GM19463 (cell line): ENCODE results near the gene SORCS2.

Source experiments
- ATAC-seq: cut with Tn5 transposase; IDR thresholded peaks from one replicate; pipeline ENCODE4 v1.9.1; 2021; ENCODE audit warnings: mild to moderate bottlenecking, moderate library complexity; ENCODE audit not compliant: unreplicated experiment

The SORCS2 gene

DNA sequence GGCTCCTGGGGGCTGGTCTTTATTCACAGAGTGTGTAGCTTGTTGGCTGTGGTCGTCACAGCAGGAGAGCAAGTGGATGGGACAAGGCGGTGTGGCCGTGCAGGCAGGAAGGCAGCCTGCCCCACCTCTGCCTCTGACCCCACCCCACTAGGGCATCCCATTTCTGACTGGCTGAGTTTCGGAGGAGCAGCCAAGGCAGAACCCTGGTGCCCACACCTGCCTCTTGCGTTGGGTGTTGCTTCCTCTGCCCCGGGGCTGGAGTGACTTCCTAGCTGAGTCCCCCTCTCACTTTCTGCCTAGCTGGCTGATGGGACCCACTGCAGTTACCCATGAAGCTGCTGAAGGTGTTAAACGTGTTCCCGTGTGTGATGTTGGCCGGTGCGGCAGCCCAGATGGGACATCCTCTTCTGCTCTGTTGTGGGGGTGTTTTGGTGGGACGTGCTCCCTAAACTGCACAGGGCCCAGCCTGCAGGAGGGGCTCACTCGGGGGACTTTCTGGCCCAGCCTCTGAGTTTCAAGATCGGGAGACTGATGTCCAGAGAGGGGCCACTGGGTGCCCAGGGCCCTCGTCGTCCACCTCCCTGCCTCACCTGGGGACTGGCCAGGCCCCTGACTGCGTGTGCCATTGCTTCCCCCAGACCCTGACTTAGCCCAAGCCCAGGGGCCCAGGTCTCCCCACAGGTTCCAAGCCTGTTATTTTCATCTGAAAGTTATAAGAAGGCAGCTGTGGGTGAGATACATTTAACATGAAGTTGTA, 140.9 kb downstream of the SORCS2 start:
- no peak for ATAC-seq

DNA sequence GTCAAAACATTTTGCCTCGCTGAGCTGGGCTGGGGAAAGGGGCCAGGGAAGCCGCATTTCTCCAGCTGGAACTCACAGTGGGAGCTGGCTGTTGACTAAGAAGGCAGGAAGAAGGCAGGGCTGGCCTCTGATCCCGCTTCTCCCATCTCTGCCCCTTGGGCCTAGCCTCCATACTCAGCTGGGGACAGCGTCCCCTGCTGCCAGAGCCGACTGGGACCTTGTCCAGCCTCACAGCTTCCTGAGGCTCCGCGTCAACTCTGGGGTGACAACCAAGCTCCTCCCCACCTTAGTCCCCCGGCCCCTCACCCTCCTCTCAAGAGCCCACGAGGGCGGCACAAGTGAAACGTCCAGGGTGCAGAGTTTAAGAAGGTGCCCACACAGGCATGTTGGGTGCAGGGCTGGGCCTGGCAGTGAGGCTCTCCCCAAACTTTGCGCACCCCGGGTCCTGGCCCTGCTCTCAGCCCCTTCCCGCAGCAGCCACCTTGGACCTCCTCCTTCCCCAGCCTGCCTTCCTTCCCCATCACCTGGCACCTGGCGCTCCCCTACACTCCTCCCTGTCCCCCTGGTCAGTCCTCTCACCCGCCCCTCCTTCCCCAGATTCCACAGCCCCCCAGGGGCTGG, 141.6 kb downstream of the SORCS2 start:
- ATAC-seq = no peak

DNA sequence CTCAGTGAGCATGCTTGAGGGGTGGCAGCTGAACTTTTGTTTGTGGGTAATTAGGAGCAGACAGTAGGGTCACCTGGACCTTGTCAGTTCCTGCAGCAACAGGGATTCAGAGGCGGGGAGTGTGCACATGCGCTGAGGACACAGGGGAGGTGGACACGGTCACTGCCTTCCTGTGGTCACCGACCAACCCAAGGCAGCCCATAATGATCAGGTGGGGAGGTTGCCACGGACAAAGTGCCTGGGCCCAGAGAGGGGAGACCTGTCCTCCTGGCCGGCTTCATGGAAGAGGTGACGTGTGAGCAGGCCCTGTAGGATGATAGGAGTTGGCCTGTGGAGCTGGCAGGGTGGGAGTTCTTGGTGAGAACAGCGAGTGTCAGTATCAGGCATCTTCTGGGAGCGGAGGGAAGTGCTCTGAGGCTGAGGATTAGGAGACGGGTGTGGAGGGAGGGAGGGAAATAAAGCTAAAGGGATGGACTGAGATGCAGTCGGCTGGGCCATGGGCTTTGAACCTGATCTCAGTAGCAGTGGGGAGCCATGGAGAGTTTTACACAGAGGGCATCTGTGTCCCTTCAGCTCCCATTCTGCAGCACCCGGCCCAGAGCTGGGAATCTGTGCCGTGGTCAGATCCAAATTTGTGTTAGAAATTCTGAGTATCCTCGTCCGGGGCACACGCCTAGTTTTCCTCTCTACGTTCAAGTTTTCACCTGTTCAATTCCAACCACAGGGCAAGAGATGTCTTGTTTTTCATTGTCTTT, 142.4 kb downstream of the SORCS2 start:
- no peak for ATAC-seq

DNA sequence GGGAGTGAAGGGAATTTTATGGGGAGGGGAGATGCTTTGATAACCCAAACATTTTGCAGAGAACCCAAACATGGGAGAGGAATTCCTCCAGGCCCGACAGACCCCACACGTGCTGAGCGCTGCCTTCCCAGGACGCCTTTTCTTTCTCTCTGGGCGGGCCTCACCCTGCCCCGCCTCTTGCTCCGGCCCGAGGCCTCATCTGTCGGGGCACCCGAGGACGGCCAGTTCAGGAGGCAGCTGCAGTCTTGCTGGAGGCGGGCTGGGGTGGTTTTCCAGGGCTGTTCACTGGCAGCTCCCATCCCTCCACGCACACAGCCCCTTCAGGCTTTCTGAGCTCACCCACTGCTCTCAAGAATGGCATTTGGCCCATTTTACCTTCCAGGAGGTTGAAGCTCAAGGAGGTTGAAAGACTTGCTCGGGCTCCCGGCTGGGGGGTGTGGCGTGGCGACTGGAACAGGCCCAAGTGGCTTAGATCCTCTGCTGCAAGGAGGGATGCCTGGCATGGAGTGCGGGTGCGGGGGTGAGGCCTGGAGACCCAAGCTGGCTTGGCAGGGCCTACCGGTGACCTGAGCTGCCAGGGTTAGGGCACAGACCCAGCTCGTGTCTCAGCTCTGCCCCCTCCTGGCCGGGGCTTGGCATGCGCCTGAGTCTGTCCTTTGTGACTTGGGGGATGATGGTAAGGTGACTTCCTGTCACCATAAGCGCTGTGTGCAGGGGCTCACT, 143.2 kb downstream of the SORCS2 start:
- no peak for ATAC-seq

DNA sequence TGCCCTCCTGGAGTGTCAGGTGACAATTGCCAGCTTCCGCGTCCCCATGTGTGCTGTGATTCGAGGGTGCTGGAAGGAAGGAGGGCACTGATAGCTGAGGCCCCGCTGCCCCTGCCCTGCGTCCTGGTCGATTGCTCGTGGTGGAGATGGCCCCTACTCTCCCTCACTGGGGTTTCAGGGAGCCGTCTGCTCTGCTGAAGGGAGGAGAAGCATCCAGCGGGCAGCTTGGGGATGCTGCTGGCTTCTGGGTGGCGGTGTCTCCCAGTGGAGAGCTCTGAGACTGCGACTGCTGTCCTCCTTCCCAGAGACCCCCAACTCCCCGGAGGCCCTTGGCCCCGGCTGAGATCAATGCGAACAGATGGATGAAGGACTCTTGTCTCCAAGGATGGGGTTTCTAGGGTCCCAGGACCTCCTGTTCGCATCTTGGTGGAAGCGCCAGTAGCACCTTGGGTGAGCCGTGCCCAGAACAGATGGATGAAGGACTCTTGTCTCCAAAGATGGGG, 143.8 kb downstream of the SORCS2 start:
- no peak for ATAC-seq

DNA sequence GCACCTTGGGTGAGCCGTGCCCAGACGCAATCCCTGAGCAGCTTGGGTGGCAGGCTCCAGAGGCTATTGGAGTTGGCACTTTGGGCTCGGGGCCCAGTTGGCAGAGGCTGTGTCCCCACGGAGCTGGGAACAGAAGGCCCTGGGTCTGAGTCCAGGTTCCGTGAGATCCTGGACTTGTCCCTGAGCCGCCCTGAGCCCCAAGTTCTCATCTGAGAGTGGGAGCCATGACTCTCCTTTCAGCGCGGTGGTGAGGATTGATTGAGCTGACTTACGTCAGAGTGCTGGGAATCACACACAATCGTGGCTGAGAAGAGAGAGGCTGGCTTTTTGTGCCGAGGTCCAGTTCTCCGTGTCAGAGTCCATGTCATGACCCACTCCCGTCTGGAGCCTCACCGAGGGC, 144.4 kb downstream of the SORCS2 start:
- no peak for ATAC-seq

DNA sequence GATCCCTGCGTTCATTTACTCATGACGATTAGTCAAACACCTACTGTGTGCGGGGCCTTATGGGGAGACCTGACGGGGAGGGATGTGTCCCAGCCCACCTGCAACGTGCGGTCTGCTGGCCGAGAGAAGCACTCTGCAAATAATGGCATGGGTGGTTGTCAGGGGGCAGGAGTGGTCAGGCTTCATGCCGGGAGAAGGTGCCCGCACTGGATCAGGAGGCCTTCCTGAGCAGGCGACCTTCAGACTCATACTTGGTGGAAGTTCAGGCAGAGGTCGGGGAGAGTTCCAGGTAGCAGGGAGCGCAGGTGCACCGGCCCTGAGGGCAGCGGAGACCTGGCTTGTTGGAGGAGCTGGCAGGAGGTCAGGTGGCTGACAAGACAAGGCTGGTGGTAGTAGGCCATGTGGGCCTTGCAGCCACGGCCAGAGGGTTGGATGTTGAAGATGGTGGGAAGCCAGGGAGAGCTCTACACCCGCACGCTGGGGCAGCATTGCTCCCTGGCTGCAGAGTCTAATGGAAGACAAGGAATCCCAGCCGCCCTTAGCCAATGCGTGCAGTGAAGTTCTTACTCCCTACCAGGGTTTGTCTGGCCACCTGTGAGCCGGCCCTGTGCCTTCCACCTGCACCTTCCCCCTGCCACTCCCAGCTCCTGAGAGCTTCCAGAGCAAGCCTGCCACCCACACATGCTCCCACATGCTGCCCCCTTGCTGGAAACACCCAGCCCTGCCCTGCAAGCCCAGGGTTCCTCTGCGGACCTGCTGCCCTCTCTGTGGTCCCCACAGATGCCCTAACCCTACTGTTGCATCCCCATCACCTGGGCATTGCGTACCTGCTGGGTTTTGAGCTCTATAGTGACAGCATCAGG, 145.1 kb downstream of the SORCS2 start:
- ATAC-seq = no peak

DNA sequence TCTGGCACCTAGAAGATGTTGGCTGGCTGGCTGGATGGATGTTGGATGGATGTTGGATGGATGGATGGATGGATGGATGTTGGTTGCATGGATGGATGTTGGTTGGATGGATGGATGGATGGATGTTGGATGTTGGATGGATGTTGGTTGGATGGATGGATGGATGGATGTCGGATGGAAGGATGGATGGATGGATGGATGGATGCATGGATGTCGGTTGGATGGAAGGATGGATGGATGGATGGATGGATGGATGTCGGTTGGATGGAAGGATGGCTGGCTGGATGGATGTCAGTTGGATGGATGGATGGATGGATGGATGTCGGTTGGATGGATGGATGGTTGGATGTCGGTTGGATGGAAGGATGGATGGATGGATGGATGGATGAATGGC, 145.7 kb downstream of the SORCS2 start:
- ATAC-seq = no peak

GRCh38 chr4:7338876-7339623, 146.7 kb downstream of the SORCS2 start:
- no peak for ATAC-seq

GRCh38 chr4:7339751-7340552, 147.6 kb downstream of the SORCS2 start:
- ATAC-seq = no peak

DNA sequence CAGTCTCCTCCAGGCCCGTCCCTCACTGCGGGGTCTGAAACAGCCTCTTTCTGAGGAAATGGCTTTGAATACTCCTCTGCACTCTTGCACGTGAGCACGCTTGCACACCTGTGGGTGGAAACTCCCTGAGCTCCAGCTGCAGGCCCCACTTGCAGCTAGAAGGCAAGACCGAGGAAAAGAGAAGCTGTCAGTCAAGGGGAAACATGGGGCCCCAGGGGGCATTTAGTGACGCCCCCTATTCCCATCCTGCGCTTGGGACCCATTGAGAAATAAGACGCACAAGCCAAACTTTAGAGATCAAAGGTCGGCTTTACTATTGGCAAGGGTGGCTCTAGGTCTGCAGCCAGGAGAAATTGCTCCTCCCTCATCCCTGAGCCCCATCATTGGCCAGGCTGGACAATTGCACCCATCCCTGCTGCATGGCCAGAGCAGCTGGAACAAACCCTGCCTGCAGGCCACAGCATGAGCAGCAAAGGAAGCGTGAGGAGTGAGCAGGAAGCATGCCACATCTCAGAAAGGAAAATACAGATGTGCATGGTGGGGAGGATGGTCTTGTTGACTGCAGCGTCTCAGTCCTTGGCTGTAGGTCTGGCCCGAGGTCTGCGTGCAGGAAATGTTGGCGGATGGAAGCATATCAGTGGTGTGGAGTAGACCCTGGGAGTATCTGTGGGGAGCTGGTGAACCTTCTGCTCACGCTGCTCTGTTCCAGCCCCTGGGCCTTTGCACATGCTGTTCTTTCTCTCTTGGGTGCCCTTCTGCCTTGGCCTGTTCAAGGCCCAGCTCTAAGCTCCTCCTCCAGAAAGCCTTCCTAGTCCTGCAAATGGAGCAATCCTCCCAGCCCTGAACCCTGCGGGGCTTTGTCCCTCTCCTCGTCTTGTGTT, 148.5 kb downstream of the SORCS2 start:
- no peak for ATAC-seq

GRCh38 chr4:7341491-7342222, 149.3 kb downstream of the SORCS2 start:
- ATAC-seq = no peak

DNA sequence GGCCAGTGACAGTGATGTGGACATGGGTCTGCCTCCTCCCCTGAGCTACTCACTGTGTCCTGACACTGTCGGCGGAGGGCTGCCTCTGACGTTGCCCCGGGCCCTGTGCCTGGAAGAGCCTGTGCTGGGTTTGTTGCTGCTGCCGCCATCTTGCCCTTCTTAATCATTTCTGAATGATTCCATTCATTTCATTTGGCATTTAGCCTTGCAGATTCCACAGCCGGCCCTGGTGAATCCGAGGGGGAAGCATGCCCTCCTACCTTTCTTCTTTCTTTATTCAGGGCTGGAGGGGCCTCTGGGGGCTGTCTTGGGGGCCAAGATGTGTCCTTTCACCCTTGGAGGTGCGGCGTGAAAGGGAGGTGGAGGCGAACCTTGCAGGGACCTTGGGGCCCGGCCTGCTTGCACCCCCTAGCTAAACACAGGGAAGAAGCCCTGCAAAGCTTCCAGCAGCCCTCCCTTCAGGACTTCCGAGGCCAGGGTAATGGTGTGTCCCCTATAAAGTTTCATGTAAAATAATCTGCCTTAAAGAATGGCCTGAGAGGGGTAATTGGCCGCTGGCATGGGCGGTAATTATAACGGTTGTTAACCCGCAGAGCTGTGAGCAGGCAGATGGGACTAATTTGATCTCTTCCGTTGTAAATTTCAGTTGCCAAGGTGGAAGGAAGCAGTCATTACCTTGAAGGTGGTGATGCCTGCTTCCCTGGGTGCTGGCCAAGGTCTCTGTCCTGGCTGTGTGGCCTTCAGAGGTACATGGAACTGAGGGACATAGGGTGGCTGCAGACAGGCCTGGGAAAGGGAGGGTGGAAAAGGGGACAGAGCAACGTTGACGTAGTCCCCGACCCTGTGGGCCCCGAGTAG, 150.1 kb downstream of the SORCS2 start:
- ATAC-seq = no peak

DNA sequence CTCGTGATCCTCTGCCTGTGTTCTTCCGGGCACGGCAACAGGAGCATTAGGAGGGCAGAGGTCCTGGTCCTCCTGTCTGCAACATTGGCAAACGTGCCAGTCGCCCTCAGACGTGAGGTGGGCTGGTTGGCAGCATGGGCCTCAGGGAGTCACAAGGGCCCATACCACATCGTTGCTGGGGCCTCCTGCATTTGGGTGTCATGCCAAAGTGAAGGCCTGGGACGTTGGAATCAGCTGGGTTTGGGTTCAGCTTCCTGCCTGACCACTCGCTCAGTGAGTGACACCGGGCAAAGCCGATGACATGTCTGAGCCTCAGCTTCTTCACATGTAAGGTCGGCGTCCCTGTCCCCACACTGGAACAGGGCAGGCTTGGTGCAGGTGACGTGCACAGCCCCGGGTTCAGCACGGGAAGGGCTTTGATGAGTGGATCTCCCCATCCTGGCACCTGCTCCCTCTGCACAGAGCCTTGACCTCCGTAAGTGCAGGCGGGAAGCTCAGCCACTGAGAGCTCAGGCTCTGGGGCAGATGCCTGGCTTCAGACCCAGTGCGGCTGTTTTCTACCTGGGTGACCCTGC, 150.8 kb downstream of the SORCS2 start:
- ATAC-seq = no peak

DNA sequence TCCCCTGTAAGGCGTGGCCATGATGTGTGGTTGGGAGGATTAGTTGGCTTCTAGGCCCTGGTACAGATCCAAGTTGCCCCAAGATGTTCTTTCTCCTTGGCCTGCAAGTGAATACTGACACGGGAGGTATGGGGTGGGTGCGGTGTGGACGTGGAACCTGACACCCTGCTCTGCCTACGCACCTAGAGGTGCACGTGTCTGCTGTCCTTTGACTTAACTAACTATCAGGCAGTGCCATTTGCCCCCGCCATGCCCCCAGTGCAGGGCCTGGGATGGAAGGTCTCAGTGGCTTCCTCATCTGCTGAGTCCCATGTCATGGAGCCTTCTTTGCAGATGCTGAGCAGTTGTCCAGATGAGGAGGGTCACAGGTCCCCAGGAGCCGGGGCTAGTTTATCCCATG, 151.6 kb downstream of the SORCS2 start:
- ATAC-seq = no peak

DNA sequence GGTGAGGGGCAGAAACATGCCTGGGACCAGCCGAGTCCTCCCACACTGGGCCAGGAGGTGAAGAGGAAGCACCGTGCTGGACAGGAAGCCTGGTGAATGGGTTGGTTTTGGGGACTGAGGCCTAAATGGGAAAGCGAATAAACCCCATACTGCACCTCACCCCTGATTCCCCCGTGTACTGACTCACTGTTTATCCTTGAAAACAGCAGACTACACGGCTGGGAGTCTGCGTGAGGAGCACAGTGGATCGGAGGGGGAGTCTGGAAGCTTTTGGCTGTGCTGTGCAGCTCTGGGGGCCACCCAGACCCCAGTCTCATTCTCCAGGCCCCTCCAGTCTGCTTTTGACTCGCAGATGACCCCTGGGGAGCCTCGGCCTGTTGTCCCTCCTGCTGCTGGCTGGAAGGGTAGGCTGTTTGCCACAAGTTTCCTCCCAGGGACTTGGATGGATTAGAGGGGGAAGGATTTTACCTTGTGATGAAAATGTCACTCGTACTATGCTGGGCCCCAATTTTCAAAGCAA, 152.4 kb downstream of the SORCS2 start:
- ATAC-seq = no peak
